Islet precursor cell (in vitro differentiated cells): ENCODE data around the gene WDR45.
"Not testable (repeated sequence)": the region's sequence is repeated elsewhere in the genome, so short reads cannot be mapped to it uniquely, and the experiment has no call there.

Experiments
- DNase-seq: peaks from one replicate; pipeline ENCODE4 v3.0.0-alpha.2; 2018

WDR45 gene

DNA sequence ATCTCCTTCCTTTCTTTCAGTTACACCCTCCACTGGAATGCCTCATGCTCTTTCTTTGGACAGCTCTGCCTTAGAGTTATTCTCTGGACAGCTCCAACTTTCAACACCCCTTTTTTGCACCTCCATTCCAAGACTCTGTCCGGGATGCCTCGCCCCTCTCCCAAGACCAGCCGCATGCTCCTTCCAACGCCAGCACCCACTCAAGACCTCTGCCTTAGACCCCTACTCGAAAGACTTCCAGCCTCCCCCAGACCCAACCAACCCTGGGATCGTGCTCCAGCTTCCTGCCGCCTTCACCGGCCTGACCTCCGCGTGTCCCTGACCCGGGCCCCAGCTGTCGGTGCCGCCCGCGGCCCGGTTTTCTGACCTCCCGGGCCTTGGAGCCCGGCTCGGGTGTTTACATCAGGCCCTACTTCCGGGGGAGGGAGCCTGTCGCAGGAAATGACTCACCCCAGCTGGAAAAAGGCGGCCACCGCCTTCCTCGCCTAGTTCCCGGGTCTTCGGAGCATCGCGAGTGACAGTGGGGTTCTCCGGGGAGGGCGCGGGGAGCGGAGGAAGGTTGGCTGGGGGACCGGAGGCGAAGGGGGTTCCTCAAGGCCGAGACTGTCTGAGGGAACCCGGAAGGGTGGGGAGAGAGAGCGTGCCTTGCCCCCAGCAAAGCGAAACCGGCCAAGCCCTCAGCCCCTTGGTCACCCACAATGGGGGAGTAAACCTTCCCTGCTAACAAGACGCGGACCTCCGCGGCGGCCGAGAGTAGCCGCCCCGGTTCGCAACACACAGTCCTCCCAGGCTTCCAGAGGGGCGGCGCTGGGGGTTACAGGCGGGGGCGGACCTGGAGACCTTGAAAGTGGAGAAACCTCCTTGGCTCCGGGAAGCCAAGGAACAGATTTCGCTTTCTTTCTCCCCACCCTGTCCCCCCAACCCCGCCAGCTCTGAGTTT lies at the start of gene WDR45:
TSS of gene WDR45 (minus strand) at position 399 of the 940 bp plus-strand sequence. CDS start 1,792 bp downstream, outside the sequence.
- peak; percentile 83 for DNase-seq

DNA sequence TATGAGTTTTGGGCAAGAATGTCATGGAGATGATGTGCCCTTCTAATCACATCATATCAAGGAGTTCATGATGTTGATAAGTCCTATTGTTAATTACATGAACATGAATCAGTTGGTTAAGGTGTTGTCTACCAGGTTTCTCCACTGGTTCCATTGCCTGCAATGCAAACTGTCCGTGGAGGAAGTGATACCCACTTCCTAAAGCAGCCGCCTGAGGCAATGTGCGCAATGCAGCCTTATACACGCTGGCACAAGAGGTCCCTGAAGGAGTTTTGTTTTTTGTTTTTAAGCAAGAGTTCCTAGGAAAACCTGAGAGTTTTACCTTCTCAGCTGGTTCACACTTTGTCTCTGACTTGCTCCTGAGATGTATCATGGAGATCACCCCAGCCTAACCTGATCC lies 49.7 kb upstream of the WDR45 start:
- no peak for DNase-seq

DNA sequence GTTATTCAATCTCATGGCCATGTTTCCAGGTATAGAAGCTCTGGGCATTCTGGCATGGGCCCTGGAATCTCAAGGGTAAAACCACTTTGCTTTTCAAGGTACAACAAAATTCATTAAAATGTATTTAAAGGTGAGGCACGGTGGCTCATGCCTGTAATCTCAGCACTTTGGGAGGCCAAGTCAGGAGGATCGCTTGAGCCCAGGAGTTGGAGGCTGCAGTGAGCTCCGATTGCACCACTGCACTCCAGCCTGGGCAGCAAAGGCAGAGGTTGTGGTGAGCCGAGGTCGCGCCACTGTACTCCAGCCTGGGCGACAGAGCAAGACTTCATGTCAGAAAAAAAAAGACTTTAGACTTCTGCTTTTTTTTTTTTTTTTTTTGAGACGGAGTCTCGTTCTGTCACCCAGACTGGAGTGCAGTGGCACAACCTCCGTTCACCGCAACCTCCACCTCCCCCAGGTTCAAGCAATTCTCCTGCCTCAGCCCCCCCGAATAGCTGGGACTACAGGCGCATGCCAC lies 48.1 kb upstream of the WDR45 start:
- DNase-seq, result not testable (repeated sequence)

DNA sequence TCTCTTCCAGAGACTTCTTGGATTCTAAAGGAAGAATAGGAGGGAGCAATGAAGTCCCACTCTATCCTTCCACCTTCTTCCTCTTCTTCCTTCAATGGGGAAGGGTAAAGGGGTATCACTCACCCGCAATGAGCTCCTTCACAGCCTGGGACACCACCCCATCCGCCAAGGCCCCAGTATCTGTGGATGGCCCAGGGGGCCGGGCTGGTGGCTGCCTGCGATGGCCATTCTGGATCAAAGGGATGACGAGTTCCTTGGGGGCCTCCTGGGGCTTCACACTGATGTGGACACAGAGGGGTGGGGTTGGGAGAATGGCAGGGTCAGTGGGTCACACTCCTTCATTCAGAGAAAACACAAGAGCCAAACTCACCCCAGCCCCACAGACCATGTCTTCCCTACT lies 42.8 kb upstream of the WDR45 start:
- no peak for DNase-seq

DNA sequence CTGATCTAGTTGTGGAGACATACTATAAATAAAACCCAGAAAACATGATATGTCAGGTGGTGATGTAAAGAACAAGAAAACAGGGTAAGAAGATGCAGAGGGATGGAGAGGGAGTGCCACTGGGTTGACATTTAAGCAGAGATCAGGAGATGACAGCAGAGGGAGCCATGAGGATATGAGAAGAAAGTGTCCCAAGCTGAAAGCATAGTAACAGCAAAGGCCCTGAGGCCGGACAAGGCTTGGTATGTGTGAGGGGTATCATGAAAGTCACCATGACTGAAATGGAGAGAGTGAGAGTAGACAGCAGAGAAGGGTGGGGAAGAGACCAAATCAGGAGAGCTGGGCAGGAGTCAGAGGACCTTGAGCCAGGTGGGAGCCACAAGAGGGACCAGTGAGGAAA lies 40.4 kb upstream of the WDR45 start:
- DNase-seq, result no peak

DNA sequence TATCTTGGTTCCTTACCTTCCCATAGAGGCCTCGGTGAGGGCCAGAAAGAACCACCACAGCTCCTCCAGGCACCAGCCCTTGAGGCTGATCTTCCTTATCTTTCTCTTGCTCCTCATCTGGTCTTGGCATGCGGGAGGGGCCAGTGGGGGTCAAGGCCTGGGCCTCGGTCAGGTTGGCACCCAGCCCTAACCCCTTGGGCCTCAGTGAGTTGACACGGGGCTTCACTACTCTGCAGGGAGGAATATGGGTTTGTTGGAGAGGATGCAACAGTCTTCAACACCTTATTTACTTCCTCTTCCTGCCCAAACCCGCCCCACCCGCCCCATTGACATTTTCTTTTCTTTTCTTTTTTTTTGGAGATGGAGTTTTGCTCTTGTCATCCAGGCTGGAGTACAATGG lies 37.9 kb upstream of the WDR45 start:
- DNase-seq, result no peak

DNA sequence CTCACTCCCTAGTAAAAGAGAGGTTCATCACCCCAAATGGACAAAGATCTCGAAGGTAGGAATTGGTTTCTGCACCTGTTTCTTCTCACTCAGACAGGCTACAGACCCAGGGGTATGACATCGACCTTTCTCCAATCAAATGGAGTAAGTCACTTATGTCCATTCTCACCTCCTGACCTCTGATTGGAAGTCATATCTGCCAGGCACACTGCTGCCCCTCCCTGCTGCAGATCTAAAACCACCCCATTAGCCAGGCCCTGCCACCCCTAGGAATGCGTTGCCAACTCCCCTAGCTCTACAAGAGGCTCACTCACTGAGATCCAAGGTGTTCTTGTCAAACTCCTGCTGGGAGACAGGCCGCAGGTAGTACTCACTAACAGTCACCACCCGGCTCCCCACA lies 37.0 kb upstream of the WDR45 start:
- no peak for DNase-seq

DNA sequence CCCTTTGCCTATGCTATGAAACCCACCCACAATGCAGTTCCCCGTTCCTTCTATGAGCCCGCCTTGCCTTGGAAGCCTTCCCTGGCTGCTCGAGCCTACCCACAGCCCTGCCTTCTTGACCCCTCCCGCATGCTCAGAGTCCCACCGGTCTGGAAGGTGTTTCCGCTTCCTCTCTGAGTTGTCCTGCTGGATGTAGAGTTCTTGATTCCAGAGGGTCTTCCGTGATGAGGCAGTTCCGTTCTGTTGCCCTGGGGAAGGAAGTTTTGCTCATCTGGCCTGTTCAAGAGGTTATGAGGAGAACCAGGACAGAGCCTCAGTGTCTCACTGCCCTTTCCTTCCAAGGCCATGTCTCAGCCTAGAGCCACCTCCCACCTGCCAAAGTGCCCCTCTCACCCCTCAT lies 36.4 kb upstream of the WDR45 start:
- DNase-seq, result no peak

DNA sequence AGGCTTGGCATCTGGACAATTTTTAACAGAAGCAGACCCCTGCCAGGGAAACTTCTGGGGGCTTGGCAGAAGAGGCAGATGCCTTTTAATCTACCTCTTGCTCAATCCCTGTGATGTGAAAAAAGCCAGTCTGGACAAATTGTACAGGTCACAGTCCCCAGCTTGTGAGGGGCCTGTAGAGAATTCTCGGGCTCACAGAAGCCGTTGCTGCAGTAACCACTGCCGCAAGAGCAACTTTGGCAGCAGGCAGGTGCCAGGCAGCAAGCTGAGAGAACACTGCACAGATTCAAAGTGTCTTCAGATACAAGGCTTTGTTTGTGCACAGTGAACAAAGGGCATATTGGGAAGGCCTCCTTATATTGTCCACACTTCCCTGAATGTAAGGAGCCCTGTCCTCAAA lies 32.1 kb upstream of the WDR45 start:
- no peak for DNase-seq

DNA sequence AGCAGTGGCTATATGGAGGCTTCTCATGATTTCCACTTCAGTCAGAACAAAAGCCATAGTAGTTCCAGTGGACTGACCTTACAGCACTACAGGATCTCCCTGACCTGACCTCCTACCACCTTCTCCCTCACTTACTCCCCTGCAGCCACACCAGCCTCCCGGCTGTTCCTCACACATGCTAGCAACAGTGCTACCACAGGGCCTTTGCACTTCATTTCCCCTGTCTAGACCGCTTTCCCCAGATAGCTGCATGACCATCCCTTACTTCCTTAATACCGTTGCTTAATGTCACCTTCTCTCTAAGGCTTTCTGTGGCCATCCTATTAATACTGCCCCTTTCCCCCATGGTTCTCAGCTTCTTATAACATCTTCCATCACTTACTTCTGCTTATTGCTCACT lies 30.7 kb upstream of the WDR45 start:
- no peak for DNase-seq

DNA sequence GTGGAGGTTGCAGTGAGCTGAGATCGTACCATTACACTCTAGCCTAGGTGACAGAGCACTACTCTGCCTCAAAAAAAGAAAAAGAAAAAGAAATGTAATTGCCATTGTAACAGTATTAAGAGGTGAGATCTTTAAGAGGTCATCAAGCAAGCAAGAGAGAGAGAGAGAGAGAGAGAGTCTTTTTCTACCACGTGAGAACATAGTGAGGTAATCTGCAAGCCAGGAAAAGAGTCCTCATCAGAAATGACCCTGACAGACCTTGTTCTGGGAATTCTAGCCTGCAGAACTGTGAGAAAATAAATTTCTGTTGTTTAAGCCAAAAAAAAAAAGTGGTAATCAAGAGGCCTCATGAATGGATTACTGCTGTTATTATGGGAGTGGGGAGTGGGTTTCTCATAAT lies 29.0 kb upstream of the WDR45 start:
- DNase-seq, result no peak

DNA sequence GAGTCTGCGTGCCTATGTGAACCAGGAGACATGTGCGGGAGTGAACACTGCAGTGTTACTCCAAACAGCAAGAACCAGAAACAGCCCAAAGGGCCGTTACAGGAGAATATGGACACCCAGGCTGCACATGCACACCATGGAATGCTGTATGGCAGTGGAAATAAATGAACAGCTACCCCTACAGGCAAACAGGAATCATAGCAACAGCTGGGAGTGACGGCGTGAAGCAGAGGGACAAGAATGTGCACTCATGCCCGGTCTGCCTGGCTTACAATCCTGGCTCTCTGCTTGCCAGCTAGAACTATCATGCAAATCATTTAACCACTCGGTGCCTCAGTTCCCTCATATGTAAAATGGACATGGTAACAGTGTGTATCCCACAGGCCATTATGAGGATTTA lies 27.2 kb upstream of the WDR45 start:
- DNase-seq, result peak; percentile 68

DNA sequence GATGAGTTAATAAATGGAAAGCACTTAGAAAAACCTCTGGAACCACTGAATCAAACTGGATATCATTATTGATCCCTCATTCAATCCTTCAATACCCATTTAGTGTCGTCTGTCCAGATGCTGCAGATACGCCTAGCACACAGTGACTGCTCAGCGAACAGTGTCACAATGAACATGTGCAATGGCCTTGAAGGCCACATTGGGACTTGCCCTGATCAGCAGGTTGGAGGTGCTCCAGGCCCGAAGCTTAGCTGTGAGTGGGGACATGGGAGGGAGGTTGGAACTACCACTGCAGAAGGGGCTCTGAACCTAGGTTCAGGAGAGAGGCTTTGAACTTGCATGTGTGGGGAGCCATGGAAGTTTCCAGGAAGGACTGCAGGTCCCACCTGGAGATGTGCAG lies 26.6 kb upstream of the WDR45 start:
- no peak for DNase-seq

DNA sequence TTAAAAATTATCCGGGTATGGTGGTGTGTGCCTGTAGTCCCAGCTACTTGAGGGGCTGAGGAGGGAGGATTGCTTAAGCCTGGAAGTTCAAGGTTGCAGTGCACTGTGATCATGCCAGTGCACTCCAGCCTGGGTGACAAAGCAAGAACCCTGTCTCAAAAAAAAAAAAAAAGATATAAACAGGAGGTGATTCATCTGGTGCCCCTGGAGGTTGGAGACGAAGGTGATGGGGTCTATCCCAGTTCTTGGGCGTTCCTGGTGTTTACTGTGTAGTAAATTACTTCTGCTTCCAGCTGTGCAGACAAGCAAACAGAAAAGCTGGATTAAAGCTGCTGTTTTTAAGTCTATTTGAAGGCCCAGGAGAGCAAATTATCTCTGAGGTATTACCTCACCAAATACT lies 23.9 kb upstream of the WDR45 start:
- no peak for DNase-seq

DNA sequence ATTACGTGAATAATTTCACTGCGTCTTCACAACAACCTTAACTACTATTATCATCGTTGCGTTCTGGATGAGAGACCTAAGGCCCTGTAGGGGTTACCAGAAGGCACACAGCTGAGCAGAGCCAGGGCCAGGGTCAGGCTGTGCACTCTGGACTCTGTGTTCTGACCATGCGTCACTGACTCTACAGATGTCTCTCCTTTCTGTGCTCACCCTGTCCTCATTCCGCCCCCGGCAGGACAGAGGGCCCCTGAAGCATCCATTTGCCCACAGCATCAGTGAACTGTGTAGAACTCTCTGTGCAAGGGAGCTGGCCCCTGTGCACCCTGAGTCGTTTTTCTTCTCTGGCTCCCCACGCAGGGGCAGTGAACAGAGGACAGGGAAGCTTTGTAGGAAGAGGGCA lies 22.5 kb upstream of the WDR45 start:
- no peak for DNase-seq

DNA sequence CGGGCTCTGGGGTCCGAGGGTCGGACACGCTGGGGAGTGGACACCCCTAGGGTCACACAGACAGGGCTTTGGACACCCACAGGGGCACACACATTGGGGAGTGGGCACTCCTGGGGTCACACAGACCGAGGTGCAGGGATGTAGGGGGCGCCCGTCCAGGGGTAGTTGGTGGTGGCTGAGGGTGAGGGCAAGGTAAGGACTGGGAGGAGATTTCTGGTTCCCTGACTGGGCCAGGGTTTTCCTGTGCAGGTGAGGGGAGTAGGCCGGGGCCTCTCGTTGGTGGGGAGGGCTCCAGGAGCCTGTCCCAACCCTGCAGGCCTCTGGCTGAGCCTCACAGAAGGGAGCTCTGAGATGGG lies 21.9 kb upstream of the WDR45 start:
- no peak for DNase-seq

DNA sequence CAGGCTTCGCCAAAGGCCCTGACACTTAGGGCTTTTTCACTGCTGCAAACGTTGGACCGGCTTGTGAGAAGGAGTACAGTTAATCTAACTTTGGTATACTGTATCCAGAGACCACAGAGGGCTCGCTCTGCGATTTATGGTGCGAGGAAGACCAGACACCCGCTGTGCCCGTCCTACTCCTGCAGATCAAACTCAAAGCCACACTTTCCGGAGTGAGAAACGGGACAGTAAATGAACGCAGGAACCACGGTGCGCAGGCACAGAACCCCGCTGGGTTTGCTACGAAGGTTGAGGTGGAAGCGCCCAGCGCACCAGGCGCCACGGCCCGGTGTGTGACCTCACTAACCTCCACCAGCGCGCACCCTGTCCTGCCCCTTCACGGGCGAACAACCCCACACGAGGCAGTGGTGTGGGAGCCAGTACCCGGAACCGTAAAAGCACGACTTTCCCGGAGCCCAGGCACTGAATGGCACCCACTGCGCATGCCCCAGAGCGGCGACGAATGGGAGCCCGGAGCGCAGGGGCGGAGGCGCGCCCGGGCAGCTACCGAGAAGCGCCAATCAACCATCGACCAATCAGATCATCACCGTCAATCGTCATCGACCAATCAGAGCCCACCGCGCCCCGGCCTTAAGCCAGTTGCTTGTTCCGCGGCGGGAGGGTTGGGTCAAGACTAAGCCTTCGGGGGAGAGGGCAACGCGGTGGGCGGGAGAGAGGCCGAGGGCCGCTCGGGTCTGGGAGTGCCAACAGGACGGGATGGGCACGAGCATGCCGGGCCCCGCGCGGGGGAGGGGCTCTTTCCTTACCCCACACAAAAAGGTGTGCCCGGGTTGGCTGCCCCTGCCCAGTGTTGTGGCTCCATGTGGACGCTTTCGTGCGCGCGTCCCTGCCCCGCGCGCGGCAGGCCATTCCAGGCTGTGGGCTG lies 21.3 kb upstream of the WDR45 start:
- peak; percentile 96 for DNase-seq

DNA sequence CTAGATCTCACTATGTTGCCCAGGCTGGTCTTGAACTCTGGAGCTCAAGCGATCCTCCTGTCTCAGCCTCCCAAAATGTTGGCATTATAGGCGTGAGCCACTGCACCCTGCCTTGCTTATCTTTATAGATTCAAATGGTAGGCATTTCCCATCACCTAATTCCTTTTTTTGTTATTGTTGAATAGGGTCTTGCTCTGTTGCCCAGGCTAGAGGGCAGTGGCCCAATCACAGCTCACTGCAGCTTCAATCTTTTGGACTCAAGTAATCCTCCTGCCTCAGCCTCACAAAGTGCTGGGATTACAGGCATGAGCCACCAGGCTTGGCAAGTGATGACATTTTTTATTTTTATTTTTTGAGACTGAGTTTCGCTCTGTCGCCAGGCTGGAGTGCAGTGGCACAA lies 16.7 kb upstream of the WDR45 start:
- no peak for DNase-seq

DNA sequence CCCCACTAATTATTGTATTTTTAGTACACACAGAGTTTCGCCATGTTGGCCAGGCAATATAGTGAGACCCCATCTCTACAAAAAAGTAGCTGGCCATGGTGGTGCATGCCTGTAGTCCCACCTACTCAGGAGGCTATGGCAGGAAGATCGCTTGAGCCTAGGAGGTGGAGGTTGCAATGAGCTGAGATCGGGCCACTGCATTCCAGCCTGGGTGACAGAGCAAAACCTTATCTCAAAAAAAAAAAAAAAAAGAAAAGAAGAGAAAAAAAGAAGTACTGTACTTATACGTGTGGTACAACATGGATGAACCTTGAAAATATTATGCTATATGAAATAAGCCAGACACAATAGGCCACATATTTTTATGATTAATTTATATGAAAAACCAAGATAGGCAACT lies 9.9 kb upstream of the WDR45 start:
- no peak for DNase-seq

DNA sequence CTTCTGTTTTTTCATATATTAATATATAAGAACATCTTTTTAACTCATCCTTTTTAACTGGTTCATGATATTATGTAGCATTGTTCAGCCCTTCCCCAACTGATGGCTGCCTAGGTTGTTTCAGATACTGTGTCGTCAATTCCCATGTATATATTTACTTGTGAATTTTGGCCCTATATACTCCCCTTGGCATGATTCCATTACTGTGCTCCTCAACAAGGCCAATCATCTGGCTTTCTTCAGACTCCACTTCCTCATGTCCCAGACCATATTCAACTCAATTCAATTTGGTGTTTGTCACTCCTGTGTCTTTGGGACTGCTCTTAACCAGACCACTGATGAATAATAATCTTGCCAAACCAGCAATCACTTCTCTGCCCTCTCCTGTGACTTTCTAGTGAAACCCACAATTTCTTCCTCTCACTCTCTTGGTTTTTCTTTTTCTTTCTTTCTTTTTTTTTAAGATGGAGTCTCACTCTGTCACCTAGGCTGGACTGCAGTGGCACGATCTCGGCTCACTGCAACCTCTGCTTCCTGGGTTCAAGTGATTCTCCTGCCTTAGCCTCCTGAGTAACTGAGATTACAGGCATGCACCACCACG lies 2.7 kb upstream of the WDR45 start:
- no peak for DNase-seq

DNA sequence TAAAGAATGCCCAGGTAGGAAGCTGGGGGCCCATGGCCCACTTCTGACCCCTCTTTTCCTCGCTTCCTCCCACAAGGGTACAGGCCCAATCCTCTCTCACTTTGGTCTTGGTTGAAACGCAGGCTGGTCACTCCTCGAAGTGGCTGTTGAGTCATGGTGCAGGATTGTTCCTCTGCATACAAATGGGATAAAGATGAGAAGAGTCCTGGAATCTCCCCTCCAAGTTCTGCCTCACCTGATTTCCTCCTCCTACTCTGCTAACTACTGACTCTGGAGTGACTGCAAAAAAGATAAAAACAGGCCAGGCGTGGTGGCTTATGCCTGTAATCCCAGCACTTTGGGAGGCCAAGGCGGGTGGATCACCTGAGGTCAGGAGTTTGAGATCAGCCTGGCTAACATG lies 1.7 kb downstream of the WDR45 start:
- no peak for DNase-seq

DNA sequence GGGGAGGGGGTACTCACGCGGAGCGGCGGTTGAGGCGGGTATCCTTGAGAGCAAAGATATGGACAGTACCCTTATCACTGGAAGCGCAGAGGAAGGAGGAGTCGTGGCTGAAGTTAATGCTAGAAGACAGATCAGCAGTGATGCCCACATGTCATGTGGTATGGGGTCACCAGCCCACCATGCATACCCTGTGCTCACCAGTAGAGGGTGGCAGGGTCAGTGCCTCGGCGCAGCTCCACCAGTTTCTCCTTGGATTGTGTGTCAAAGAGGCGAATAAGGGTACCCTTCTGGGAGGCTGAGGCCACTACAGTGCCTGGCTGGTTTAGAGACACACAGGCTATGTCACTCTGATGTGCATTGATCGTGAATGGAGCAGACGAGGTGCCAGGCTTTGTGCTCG lies 4.3 kb downstream of the WDR45 start:
- DNase-seq, result no peak
